GM21390 (cell line): ENCODE measurements around the gene DHX35.
"Not testable (repeated sequence)": the region's sequence is repeated elsewhere in the genome, so short reads cannot be mapped to it uniquely, and the experiment has no call there.

Experiments
- ATAC-seq: cut with Tn5 transposase; IDR thresholded peaks from one replicate; pipeline ENCODE4 v1.9.1; 2021; ENCODE audit not compliant: unreplicated experiment

The DHX35 gene

GRCh38 chr20:38975539-38976120, 13.5 kb downstream of the DHX35 start:
- no peak for ATAC-seq

GRCh38 chr20:38979434-38979833, 17.3 kb downstream of the DHX35 start:
- ATAC-seq, result no peak

GRCh38 chr20:38979842-38980241, 17.7 kb downstream of the DHX35 start:
- no peak for ATAC-seq

GRCh38 chr20:38982291-38982690, 20.1 kb downstream of the DHX35 start:
- no peak for ATAC-seq

- no peak for ATAC-seq
Observed at GRCh38 chr20:38985060-38985459, 22.9 kb downstream of the DHX35 start.

- no peak for ATAC-seq
Observed at GRCh38 chr20:38985603-38986170, 23.5 kb downstream of the DHX35 start.

- no peak for ATAC-seq
Observed at GRCh38 chr20:38986663-38987062, 24.5 kb downstream of the DHX35 start.

GRCh38 chr20:38987777-38988176, 25.6 kb downstream of the DHX35 start:
- ATAC-seq, result peak; percentile 86

GRCh38 chr20:38990728-38991127, 28.6 kb downstream of the DHX35 start:
- no peak for ATAC-seq

- no peak for ATAC-seq
Observed at GRCh38 chr20:38991814-38992704, 29.9 kb downstream of the DHX35 start.

- ATAC-seq, result no peak
Observed at GRCh38 chr20:38995536-38996044, 33.4 kb downstream of the DHX35 start.

GRCh38 chr20:38996866-38997265, 34.7 kb downstream of the DHX35 start:
- ATAC-seq, result not testable (repeated sequence)

GRCh38 chr20:38997622-38998021, 35.5 kb downstream of the DHX35 start:
- ATAC-seq, result peak; percentile 89

GRCh38 chr20:38999217-38999616, 37.1 kb downstream of the DHX35 start:
- ATAC-seq, result no peak

- ATAC-seq, result no peak
Observed at GRCh38 chr20:38999965-39000910, 38.1 kb downstream of the DHX35 start.

GRCh38 chr20:39004508-39004907, 42.4 kb downstream of the DHX35 start:
- ATAC-seq, result no peak

- ATAC-seq, result no peak
Observed at GRCh38 chr20:39009348-39009747, 47.2 kb downstream of the DHX35 start.

GRCh38 chr20:39010496-39010895, 48.4 kb downstream of the DHX35 start:
- ATAC-seq, result no peak

GRCh38 chr20:39013662-39014109, 51.5 kb downstream of the DHX35 start:
- ATAC-seq, result no peak

- ATAC-seq, result no peak
Observed at GRCh38 chr20:39016041-39016440, 53.9 kb downstream of the DHX35 start.

GRCh38 chr20:39016506-39016905, 54.4 kb downstream of the DHX35 start:
- ATAC-seq, result no peak
